ENCODE results near the gene KCNK7.

The KCNK7 gene

DNA sequence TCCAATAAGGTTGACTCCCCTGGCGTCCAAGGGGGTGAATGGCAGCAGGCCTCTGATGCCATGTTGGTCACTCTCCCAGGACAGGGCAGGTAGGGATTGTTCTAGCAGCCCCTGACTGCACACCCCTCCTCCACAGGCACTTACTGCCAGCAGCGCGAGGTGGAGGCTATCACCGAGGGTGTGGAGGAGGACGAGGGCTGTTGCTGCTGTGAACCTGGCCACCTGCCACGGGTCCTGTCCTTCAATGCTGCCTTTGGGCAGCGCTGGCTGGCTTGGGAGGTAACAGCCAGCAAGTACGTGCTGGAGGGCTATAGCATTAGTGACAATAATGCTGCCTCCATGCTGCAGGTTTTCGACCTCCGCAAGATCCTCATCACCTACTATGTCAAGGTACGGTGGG lies 34.6 kb upstream of the KCNK7 start:
- H3K4me3 ChIP-seq (ENCODE audit: low read depth, low read length) = no peak overlapping the region

DNA sequence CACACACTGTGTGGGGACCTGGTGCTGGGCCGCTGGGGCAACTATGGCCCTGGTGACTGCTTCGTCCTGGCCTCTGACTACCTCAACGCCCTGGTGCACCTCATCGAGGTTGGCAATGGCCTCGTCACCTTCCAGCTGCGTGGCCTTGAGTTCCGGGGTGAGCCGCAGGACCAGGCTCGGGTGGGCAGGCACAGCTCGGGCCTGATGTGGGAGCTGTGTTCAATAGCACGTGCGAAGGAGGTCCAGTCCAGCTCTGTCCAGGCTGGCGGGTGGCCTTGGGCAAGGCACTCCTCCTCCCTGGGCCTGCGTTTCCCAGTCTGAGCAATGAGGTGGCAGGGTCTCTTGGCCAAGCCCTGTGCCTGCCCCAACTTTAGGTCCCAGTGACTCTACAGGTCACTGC lies 34.0 kb upstream of the KCNK7 start:
- H3K4me3 ChIP-seq (ENCODE audit: low read depth, low read length) = no peak overlapping the region
- no peak for DNase-seq (ENCODE audit: low read depth)

More for the DNA sequence above, 34.6 kb upstream of the KCNK7 start:
- DNase-seq (ENCODE audit: low read depth) = no peak

DNA sequence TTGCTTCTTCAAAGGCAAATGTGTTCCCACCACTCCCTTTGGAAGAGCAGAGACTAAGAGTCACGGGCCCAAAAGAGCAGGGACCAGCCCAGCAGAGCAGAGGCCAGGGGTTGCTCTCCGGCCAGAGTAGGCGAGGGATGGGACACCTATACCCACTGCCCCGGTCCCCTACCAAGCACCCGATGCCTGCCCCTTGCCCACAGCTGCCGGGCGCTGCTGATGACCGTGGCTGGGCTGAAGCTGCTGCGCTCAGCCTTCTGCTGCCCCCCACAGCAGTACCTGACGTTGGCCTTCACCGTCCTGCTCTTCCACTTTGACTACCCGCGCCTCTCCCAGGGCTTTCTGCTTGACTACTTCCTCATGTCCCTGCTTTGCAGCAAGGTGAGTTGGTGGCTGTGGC lies 31.6 kb upstream of the KCNK7 start:
- DNase-seq (ENCODE audit: low read depth) = no peak
- H3K4me3 ChIP-seq (ENCODE audit: low read depth, low read length) = no peak overlapping the region

DNA sequence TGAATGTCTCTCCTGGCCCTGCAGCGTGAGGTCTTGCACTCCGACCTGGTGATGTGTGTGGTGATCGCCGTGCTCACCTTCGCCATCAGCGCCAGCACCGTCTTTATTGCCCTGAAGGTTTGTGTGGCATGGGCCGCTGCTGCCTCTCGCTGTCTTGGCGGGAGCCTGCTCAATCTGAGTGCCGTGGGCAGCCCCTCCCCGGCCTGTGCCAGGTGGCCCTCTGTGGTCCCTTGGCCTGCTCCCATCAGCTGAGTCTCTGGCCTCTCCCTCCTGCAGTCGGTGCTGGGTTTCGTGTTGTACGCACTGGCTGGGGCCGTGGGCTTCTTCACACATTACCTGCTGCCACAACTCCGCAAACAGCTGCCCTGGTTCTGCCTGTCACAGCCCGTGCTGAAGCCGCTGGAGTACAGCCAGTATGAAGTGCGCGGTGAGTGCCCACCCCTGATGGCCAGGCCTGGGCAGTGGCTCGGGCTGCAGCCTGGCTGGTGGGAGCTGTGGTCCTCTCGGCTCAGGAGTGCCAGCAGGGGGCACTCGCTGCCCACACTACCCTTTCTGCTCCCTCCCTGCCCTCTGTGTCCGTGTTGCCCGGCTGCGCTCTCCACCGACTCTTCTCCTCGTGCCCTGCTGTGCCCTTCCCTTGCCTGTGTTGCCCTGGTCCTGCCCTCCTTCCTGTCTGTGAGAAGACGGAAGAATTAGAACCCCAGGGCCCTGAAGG lies 30.2 kb upstream of the KCNK7 start:
- H3K4me3 ChIP-seq (ENCODE audit: low read depth, low read length) = no peak overlapping the region
- DNase-seq (ENCODE audit: low read depth) = no peak

DNA sequence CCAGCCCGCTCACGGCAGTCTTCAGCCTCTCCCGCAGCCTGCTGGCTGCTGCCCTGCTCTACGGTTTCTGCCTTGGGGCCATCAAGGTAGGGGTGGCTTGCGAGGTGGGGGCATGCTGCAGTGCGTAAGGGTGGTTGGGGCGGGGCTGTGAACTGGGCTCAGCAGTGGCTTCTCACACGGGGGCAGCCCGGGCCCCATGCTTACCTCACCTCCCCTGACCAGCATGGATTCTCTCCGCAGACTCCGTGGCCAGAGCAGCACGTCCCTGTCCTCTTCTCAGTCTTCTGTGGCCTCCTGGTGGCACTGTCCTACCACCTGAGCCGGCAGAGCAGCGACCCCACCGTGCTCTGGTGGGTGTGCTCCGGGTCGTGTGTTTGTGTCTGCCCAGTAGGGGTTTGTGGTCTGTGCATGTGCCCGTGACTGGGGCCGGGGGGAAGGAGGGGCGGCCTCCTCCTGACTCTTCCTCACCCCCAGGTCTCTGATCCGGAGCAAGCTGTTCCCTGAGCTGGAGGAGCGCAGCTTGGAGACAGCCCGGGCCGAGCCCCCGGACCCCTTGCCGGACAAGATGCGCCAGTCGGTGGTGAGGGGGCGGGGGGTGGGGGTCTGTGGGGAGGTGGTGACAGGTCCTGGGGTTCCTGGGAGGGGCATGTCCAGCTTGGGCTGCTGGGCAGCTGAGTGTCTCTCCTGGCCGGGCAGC lies 29.5 kb upstream of the KCNK7 start:
- DNase-seq (ENCODE audit: low read depth) = no peak
- no peak overlapping the region for H3K4me3 ChIP-seq (ENCODE audit: low read depth, low read length)

DNA sequence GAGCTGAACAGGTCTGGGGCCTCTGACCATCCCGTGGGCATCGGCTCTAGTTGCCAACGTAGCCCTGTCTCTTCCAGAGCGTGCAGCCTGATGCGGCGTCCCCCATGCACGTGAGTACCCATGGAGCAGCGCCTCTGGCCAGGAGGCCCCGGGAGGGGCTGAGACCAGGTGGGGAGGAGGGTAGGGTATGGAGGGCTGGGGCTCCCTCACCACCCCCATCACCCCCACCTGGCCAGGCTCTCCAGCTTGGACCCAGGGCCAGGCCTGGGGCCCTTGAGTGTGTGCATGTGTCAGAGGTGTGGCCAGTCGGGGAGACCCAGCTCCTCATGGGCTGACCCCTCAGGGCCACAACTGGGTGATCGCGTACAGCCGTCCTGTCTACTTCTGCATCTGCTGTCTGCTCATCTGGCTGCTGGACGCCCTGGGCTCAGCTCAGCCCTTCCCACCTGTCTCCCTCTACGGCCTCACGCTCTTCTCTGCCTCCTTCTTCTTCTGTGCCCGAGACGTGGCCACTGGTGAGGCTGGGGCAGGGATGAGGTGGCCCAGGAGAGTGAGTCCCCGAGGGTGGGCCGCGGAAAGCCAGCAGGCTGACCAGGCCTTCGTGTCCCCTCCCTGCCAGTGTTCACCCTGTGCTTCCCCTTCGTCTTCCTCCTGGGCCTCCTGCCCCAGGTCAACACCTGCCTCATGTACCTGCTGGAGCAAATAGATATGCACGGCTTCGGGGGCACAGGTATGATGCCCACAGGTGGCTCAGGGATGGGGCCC lies 28.4 kb upstream of the KCNK7 start:
- H3K4me3 ChIP-seq (ENCODE audit: low read depth, low read length) = no peak overlapping the region
- no peak for DNase-seq (ENCODE audit: low read depth)

DNA sequence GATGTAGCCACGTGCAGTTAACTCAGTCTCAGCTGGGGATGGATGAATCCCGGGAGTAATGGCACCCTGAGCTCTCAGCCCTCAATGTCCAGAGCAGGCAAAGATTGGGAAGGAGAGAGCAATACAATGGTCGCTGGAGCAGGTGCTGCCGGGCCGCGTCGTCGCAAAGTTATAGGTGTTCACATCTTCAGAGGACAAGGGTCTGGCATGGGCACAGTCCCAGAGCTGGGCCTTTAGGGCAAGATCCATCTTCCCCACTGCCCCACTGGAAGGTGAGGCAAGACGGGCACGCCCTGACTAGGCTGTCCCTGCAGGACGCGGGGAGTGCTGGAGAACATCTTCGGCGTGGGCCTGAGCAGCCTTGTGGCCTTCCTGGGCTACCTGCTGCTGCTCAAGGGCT lies 27.6 kb upstream of the KCNK7 start:
- H3K4me3 ChIP-seq (ENCODE audit: low read depth, low read length) = no peak overlapping the region
- no peak for DNase-seq (ENCODE audit: low read depth)

DNA sequence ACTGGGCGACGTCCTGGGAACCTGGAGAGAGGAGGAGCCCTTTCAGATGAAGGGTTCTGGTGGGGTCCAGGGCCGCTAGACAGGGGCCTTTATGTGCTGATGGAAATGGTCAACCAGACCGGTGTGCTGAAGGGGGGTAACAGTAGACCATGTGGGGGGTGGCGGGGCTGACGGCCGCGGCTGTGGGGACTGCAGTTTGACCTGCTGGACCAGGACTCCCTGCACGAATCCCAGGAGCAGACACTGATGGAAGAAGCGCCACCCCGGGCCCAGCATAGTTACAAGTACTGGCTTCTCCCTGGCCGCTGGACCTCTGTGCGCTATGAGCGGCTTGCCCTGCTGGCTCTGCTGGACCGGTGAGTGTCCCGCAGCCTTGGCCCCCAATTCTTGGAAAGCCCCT lies 26.4 kb upstream of the KCNK7 start:
- DNase-seq (ENCODE audit: low read depth) = no peak
- H3K4me3 ChIP-seq (ENCODE audit: low read depth, low read length) = no peak overlapping the region

DNA sequence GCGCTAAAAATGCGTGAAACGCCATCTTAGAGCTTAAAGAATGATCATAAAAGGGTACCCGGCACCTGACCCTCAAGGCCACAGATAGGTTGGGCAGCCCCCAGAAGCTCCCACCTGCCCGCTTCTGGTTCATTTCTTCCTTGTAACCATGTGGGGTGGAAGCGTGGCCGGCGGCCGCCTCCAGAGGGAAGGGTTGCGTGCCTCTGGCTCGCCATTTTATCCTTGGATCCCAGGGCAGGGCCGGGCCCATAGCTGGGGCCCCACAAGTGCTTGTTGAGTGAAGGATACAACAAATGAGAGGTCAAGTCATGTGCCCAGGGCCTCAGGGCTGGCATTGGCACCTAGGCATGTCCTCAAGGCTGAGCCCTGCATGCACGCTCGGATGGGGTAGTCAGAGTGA lies 25.9 kb upstream of the KCNK7 start:
- no peak overlapping the region for H3K4me3 ChIP-seq (ENCODE audit: low read depth, low read length)
- DNase-seq (ENCODE audit: low read depth) = no peak

DNA sequence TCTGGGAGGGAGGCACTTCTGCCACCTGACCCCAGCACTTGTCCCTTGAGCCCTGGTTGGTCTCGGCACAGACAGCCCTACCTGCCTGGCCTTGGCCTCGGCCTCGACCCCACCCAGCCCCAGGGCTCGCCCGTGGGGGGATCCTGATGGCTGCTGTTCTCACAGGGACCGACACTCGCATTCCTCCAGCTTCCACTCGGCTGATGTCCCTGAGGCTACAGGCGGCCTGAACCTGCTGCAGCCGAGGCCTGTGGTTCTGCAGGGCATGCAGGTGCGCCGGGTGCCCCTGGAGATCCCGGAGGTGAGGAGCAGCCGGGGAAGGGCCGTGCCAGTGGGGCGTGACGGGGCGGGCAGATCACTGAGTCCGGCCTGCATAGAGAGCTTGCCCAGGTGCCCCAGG lies 25.1 kb upstream of the KCNK7 start:
- DNase-seq (ENCODE audit: low read depth) = no peak
- H3K4me3 ChIP-seq (ENCODE audit: low read depth, low read length) = no peak overlapping the region

DNA sequence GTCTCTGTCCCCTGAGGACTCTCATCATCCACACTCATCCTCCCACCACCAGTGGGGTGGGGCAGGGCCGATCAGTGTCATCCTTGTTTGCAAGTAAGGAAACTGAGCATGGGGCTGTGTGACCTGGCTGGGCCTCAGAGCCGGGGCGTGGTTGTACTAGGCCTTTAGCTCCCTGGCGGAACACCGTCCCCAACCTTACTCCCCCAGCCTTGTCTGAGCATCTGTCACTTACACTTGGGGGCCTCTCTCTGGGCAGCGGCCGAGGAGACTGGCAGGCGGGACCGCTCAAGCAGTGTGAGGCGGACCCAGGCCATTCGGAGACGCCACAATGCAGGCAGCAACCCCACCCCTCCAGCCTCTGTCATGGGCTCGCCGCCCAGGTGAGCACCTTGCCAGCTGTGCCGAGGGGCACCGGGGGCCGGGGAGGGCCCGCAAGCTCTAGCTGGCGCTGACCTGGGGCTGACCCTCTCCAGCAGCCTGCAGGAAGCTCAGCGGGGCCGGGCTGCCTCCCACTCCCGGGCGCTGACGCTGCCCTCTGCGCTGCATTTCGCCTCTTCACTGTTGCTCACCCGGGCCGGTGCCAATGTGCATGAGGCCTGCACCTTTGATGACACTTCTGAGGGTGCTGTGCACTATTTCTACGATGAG lies 23.8 kb upstream of the KCNK7 start:
- H3K4me3 ChIP-seq (ENCODE audit: low read depth, low read length) = no peak overlapping the region
- DNase-seq (ENCODE audit: low read depth) = no peak

DNA sequence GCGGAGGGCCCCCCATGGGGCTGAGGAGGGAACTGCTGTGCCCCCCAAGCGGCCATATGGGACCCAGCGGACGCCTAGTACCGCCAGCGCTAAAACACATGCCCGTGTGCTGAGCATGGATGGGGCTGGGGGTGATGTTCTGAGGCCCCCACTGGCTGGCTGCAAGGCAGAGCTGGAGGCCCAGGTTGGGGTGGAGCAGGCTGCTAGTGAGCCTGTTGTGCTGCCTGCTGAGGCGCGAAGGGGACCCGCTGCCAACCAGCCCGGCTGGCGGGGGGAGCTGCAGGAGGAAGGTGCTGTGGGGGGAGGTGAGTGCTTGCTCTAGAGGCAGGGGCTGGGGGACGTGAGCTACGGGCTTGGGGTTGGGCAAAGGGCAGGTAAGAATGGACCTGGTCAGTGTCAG lies 23.2 kb upstream of the KCNK7 start:
- DNase-seq (ENCODE audit: low read depth) = no peak
- no peak overlapping the region for H3K4me3 ChIP-seq (ENCODE audit: low read depth, low read length)

DNA sequence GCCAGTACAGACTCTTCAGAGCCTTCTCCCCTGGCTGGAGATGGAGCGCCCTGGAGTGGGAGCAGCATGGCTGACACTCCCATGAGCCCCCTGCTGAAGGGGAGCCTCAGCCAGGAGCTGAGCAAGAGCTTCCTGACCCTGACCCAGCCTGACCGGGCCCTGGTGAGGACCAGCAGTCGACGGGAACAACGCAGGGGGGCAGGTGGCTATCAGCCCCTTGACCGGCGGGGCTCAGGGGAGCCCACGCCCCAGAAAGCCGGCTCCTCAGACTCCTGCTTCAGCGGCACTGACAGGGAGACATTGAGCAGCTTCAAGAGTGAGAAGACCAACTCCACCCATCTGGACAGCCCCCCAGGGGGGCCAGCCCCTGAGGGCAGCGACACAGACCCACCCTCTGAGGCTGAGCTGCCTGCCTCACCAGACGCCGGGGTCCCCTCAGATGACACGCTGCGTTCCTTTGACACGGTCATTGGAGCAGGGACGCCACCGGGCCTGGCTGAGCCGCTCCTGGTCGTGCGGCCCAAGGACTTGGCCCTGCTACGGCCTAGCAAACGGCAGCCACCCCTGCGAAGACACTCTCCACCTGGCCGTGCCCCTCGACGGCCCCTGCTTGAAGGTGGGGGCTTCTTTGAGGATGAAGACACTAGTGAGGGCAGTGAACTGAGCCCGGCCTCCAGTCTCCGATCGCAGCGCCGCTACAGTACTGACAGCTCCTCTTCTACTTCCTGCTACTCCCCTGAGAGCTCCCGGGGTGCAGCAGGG lies 22.6 kb upstream of the KCNK7 start:
- no peak overlapping the region for H3K4me3 ChIP-seq (ENCODE audit: low read depth, low read length)
- no peak for DNase-seq (ENCODE audit: low read depth)

DNA sequence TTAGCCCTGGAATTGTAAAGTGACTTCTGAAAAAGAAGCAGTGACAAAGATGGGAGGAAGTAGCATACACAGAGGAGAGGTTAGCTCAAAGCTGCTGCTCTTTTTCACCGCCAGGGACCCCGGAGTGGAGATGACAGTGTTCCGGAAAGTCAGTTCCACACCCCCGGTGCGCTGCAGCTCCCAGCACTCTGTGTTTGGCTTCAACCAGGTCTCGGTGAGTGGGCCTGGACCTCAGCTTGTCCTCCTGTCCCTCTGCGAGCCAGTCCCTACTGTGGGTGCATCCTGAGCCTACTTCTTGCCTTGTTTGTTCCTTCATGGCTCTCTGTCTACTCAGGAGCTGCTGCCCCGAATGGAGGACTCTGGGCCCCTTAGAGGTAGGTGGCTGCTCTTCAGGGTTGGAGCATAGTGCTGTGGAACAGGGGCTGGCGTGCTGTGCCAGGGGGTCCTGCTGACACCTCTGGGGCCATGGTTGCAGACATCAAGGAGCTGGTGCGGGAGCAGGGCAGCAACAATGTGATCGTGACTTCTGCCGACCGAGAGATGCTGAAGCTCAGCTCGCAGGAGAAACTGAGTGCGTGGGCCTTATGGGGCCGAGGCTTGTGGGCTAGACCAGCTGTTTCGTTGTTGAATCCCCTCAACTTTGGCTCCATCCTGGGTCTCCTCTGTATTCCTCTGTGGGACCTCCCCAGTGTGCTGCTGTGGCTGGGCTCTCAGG lies 21.7 kb upstream of the KCNK7 start:
- H3K4me3 ChIP-seq (ENCODE audit: low read depth, low read length) = no peak overlapping the region
- DNase-seq (ENCODE audit: low read depth) = no peak

DNA sequence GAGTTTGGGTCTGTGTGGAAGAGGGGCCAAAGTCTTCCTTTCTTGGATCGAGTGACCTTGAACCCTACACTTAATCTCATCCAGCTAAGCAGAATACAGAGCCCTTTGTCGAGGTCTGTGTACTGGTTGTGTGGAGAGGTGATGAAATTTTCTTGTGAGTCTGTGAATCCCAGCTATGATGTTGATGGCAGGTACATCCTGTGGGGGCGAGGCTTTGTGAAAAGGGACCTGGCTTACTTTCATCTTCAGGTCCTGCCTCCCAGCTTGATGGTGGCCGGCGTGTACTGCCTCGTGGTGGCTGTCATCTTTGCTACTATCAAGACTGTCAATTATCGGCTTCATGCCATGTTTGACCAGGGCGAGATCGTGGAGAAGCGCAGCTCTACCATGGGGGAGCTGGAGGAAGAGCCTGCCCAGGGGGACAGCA lies 21.0 kb upstream of the KCNK7 start:
- peak overlapping the region; percentile 83 for H3K4me3 ChIP-seq (ENCODE audit: low read depth, low read length)
- DNase-seq (ENCODE audit: low read depth) = no peak

DNA sequence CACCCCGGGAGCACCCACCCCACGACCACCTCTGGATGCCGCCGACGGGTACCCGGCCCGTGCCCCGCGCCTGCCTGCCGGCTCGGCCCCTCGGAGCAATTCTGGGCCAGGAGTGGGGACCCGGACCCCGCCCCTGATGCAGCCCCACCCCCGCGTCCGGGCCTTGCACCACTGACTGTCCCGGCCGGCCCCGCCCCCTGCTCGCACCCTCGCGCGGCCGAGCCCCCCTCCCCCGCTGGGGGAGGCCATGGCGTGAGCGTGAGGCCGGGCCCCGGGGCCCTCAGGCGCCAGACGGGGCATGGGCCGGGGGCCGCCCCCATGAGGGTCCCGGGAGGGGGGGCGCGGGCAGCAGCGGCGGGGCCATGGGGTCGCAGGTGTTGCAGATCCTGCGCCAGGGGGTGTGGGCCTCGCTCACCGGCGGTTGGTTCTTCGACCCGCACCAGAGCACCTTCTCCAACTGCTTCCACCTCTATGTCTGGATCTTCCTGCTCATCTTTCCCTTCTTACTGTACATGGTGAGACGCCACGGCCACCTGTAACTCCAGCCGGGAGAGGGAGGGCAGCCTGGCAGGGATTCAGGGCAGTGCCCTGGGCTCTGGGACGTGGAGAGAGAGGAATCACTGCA lies 20.5 kb upstream of the KCNK7 start:
- no peak for DNase-seq (ENCODE audit: low read depth)
- H3K4me3 ChIP-seq (ENCODE audit: low read depth, low read length) = peak overlapping the region; percentile 83

DNA sequence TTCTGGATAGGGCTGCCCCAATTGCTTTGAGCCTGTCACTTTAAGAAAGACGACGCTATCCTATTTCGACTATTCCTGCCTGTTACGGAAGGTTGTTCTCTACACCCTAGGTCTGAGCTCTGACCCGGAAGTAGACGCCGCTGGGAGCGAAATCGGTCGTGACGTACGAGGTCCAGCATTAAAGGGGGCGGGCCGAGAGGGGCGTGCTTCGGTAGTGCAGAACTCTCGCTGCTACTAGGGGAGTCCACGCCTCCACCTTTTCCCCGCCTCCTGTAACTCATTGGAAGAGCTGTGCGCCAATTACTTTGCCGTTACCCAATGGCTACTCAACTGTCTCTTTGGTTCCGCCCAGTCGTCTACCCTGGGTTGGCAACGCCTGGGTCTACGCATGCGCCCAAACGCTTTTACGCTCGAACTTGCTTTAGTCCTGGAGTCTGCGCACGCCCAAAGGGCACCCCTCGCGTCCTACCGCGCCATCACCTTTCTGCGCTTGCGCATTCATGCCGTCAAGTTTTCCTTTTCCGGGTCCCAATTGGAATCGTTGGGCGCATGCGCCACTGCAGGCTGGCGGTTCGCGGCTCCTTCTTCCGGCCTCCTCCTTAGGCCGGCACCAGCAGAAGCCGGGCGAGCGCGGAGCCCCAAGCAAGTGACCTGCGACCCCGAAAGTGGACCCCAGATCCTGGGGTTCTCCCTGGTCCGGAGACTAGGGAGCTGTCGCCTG lies 19.8 kb upstream of the KCNK7 start, which contains the start of gene PCNX3:
PCNX3 (plus strand) TSS at position 548 of the 721 bp plus-strand sequence. CDS start 536 bp downstream, outside the sequence.
- peak within 1 kb of the TSS; percentile 83 for H3K4me3 ChIP-seq (ENCODE audit: low read depth, low read length)
- peak; percentile 99 for DNase-seq (ENCODE audit: low read depth)

Data from skeletal muscle cell (primary cell).